WTC11 (cell line): ENCODE results near the gene CCDC34. TPM values are rescaled to one million over a fixed set of nuclear protein-coding genes. Genes with fewer than 3 reads are reported as not detected.
A peak's percentile ranks its signal among the peaks of the same experiment; 100 is the strongest.
"Not testable (repeated sequence)": the region's sequence is repeated elsewhere in the genome, so short reads cannot be mapped to it uniquely, and the experiment has no call there.

Experiments
- ATAC-seq: fragments of 200-7000 bp; cut with Tn5 transposase; 2 replicates; pipeline ENCODE4 v1.10.0; 2021; ENCODE audit warnings: mild to moderate bottlenecking, moderate library complexity
- CTCF ChIA-PET: fragments of 300-600 bp; sonication (Branson Sonifier 250); formaldehyde crosslinking; loops from one replicate; lab custom pipeline; 2021; ENCODE audit warnings: antibody characterized with exemption; lab: Charles Lee
- POLR2A ChIA-PET: fragments of 350-600 bp; sonication (Branson Sonifier 250); formaldehyde crosslinking; loops from one replicate; lab custom pipeline; 2021; ENCODE audit warnings: antibody characterized with exemption; lab: Charles Lee
- DNase-seq: peaks from one replicate; pipeline ENCODE4 v3.0.0; 2021; ENCODE audit warnings: low spot score
- H3K27ac Mint-ChIP-seq: 2 replicates; pipeline ENCODE4 v1.8.0; 2021; ENCODE audit warnings: mixed read lengths
- H3K27me3 Mint-ChIP-seq: 2 replicates; pipeline ENCODE4 v1.8.0; 2021; ENCODE audit warnings: low read depth, mild to moderate bottlenecking, moderate library complexity, mixed read lengths
- H3K36me3 Mint-ChIP-seq: 2 replicates; pipeline ENCODE4 v1.8.0; 2021; ENCODE audit warnings: mixed read lengths
- H3K4me1 Mint-ChIP-seq: 2 replicates; pipeline ENCODE4 v1.8.0; 2022; ENCODE audit warnings: mixed read lengths
- H3K4me3 Mint-ChIP-seq: 2 replicates; pipeline ENCODE4 v1.8.0; 2021; ENCODE audit warnings: mild to moderate bottlenecking, moderate library complexity, mixed read lengths
- H3K9me3 Mint-ChIP-seq: 2 replicates; pipeline ENCODE4 v1.8.0; 2021; ENCODE audit warnings: mixed read lengths
- AFF4 ChIP-seq: sonication (generic); formaldehyde crosslinking; IDR thresholded peaks from 2 replicates; pipeline ENCODE4 v1.8.1; 2023; ENCODE audit warnings: mild to moderate bottlenecking, missing genetic modification reagents, borderline replicate concordance
- ATF6 ChIP-seq: sonication (generic); formaldehyde crosslinking; IDR thresholded peaks from 2 replicates; pipeline ENCODE4 v1.8.1; 2023; ENCODE audit warnings: mild to moderate bottlenecking, missing genetic modification reagents
- E2F1 ChIP-seq: sonication (generic); formaldehyde crosslinking; IDR thresholded peaks from 2 replicates; pipeline ENCODE4 v1.8.0; 2022; ENCODE audit warnings: mild to moderate bottlenecking, missing genetic modification reagents
- ELF4 ChIP-seq: sonication (generic); formaldehyde crosslinking; IDR thresholded peaks from 2 replicates; pipeline ENCODE4 v1.8.1; 2022; ENCODE audit warnings: low read depth, mild to moderate bottlenecking, moderate library complexity, missing genetic modification reagents
- EMX1 ChIP-seq: fragments of 250-450 bp; sonication (Bioruptor Pico); IDR thresholded peaks from 2 replicates; pipeline ENCODE4 v1.8.0; 2021; ENCODE audit warnings: mild to moderate bottlenecking
- FOXJ3 ChIP-seq: sonication (generic); formaldehyde crosslinking; IDR thresholded peaks from 2 replicates; pipeline ENCODE4 v1.9.0; 2021; ENCODE audit warnings: missing genetic modification reagents, mild to moderate bottlenecking, borderline replicate concordance
- GTF2I ChIP-seq: fragments of 250-450 bp; sonication (Bioruptor Pico); conservative IDR thresholded peaks from 2 replicates; pipeline ENCODE4 v1.4.0; 2021; ENCODE audit warnings: mild to moderate bottlenecking
- RELA ChIP-seq: sonication (generic); formaldehyde crosslinking; IDR thresholded peaks from 2 replicates; pipeline ENCODE4 v1.8.1; 2022; ENCODE audit warnings: missing genetic modification reagents, mild to moderate bottlenecking, borderline replicate concordance
- SMAD4 ChIP-seq: sonication (generic); formaldehyde crosslinking; IDR thresholded peaks from 2 replicates; pipeline ENCODE4 v1.8.0; 2022; ENCODE audit warnings: mild to moderate bottlenecking, missing genetic modification reagents
- SOX15 ChIP-seq: fragments of 250-450 bp; sonication (Bioruptor Pico); IDR thresholded peaks from 2 replicates; pipeline ENCODE4 v1.9.0; 2021; ENCODE audit warnings: mild to moderate bottlenecking
- TEAD4 ChIP-seq: sonication (generic); formaldehyde crosslinking; IDR thresholded peaks from 2 replicates; pipeline ENCODE4 v1.8.0; 2022; ENCODE audit warnings: mild to moderate bottlenecking, missing genetic modification reagents
- TP53 ChIP-seq: sonication (generic); formaldehyde crosslinking; IDR thresholded peaks from 2 replicates; pipeline ENCODE4 v1.8.1; 2023; ENCODE audit warnings: mild to moderate bottlenecking, missing genetic modification reagents
- ZMAT4 ChIP-seq: fragments of 250-450 bp; sonication (Bioruptor Pico); IDR thresholded peaks from 2 replicates; pipeline ENCODE4 v1.9.0; 2021; ENCODE audit warnings: mild to moderate bottlenecking
- ZNF121 ChIP-seq: sonication (generic); formaldehyde crosslinking; IDR thresholded peaks from 2 replicates; pipeline ENCODE4 v1.8.0; 2023; ENCODE audit warnings: missing genetic modification reagents
- ZNF138 ChIP-seq: sonication (generic); formaldehyde crosslinking; conservative IDR thresholded peaks from 2 replicates; pipeline ENCODE4 v1.8.1; 2022; ENCODE audit warnings: mild to moderate bottlenecking, moderate library complexity, missing genetic modification reagents
- ZNF219 ChIP-seq: sonication (generic); formaldehyde crosslinking; IDR thresholded peaks from 2 replicates; pipeline ENCODE4 v1.8.0; 2023; ENCODE audit warnings: missing genetic modification reagents, mild to moderate bottlenecking, borderline replicate concordance
- ZNF281 ChIP-seq: sonication (generic); formaldehyde crosslinking; IDR thresholded peaks from 2 replicates; pipeline ENCODE4 v1.8.0; 2023; ENCODE audit warnings: mild to moderate bottlenecking, missing genetic modification reagents
- ZNF416 ChIP-seq: fragments of 250-450 bp; sonication (Bioruptor Pico); IDR thresholded peaks from 2 replicates; pipeline ENCODE4 v1.9.0; 2021; ENCODE audit warnings: mild to moderate bottlenecking, inconsistent platforms
- total RNA-seq: library from RNA; stranded (reverse); gene quantifications from 3 replicates; pipeline ENCODE4 v1.2.3, GENCODE V29; 2021

Gene CCDC34
- total RNA-seq, 1 experiment from 2014 or later: 23.7 TPM

GRCh38 chr11:27339941-27340340 lies 23.1 kb downstream of the CCDC34 start:
- no peaks in the 10 kb centered on the region for H3K27me3 Mint-ChIP-seq
- no peak for ATAC-seq
- H3K4me1 Mint-ChIP-seq: no peaks in the 10 kb centered on the region
- CTCF ChIA-PET: no interaction called here
- TF ChIP-seq ATF6 (CRISPR knock-in tag) (no peak), SMAD4 (CRISPR knock-in tag) (no peak), ZNF121 (CRISPR knock-in tag) (no peak), EMX1 (no peak), GTF2I (CRISPR knock-in tag) (no peak), ZNF281 (CRISPR knock-in tag) (no peak), TP53 (CRISPR knock-in tag) (no peak), ELF4 (CRISPR knock-in tag) (no peak), ZNF138 (CRISPR knock-in tag) (no peak), FOXJ3 (CRISPR knock-in tag) (no peak), SOX15 (no peak), RELA (CRISPR knock-in tag) (no peak), TEAD4 (CRISPR knock-in tag) (no peak), ZNF416 (no peak), ZMAT4 (CRISPR knock-in tag) (no peak), AFF4 (no peak), E2F1 (CRISPR knock-in tag) (no peak), ZNF219 (CRISPR knock-in tag) (no peak)
- TF ChIP-seq, all 79 proteins: peak for 0
- H3K4me3 Mint-ChIP-seq: no peak overlapping the region
- DNase-seq: no peak
- H3K9me3 Mint-ChIP-seq: peaks cover 21% of the 10 kb centered on the region
- peaks cover 29% of the 10 kb centered on the region for H3K36me3 Mint-ChIP-seq
- H3K27ac Mint-ChIP-seq: peak overlapping the region; percentile 80; the same call in 1 of the 2 replicates
- POLR2A ChIA-PET: no interaction called here

- H3K4me3 Mint-ChIP-seq, DNase-seq, H3K36me3 Mint-ChIP-seq, ATAC-seq, H3K27me3 Mint-ChIP-seq, H3K27ac Mint-ChIP-seq, CTCF ChIA-PET, H3K9me3 Mint-ChIP-seq, POLR2A ChIA-PET: not testable (repeated sequence)
- H3K4me1 Mint-ChIP-seq: peaks cover 25% of the 10 kb centered on the region
Observed at GRCh38 chr11:27334764-27335163, 28.3 kb downstream of the CCDC34 start.
